ENCODE data around the gene KCNG1.

GRCh38 chr20:51021067-51022025 lies 1.6 kb downstream of the KCNG1 start:
- TF ChIP-seq POLR2A (IDR thresholded peaks at IDR 0.05), result no peak
- TF ChIP-seq CTCF (IDR thresholded peaks at IDR 0.05), result no peak
